ENCODE data around the gene KIRREL3. TPM values are rescaled to one million over a fixed set of nuclear protein-coding genes. Genes with fewer than 3 reads are reported as not detected.

Gene KIRREL3
- total RNA-seq, 5 donors from 2014 or later (not counting 1 experiment from before 2014, with no cell fraction given): not detected

GRCh38 chr11:126567419-126567818 lies 433.2 kb downstream of the KIRREL3 start:
- ATAC-seq (replicated peaks in 1 of 4) (no peak), DNase-seq (no peak)
- 65% methylated on average over 4 of the region's 4 CpGs for WGBS (ENCODE audit: insufficient coverage)
- H3K4me1 ChIP-seq (ENCODE audit: control insufficient read depth in 1 of 2, extremely low read depth in 1 of 2, insufficient read depth in 2 of 2, low read length in 2 of 2): no peaks in the 10 kb centered on the region
- no peak overlapping the region for H3K4me3 ChIP-seq (ENCODE audit: control insufficient read depth in 1 of 2, extremely low read depth in 1 of 2, low read length in 1 of 2)
- Mint-ChIP-seq H3K36me3 (no peaks in the 10 kb centered on the region), H3K4me1 (no peaks in the 10 kb centered on the region), H3K4me3 (no peak overlapping the region), H3K9me3 (no peaks in the 10 kb centered on the region), H3K27ac (no peak overlapping the region), H3K27me3 (peaks cover 22 to 37% of the 10 kb centered on the region in 2 donors)
- ChIA-PET POLR2A (no interaction called here), CTCF (no interaction called here)
- H3K9me3 ChIP-seq: no peaks in the 10 kb centered on the region
- H3K27ac ChIP-seq (ENCODE audit: low read length): no peak overlapping the region
- no peaks in the 10 kb centered on the region for H3K36me3 ChIP-seq (ENCODE audit: control insufficient read depth in 2 of 2, extremely low read depth in 1 of 2, insufficient read depth in 1 of 2, low read length in 1 of 2)
- H3K27me3 ChIP-seq (replicated peaks in 1 of 2; ENCODE audit: control insufficient read depth in 2 of 2, extremely low read depth in 1 of 2, insufficient read depth in 2 of 2, low read length in 1 of 2): peaks cover 0 to 13% of the 10 kb centered on the region in 2 experiments

GRCh38 chr11:126564566-126564965 lies 436.0 kb downstream of the KIRREL3 start:
- CTCF ChIA-PET: no interaction called here
- POLR2A ChIA-PET: no interaction called here
- no peaks in the 10 kb centered on the region for H3K4me1 ChIP-seq (ENCODE audit: control insufficient read depth in 1 of 2, extremely low read depth in 1 of 2, insufficient read depth in 2 of 2, low read length in 2 of 2)
- no peak overlapping the region for H3K4me3 Mint-ChIP-seq
- H3K27me3 ChIP-seq (replicated peaks in 1 of 2; ENCODE audit: control insufficient read depth in 2 of 2, extremely low read depth in 1 of 2, insufficient read depth in 2 of 2, low read length in 1 of 2): peaks cover 0 to 10% of the 10 kb centered on the region in 2 experiments
- DNase-seq (no peak), ATAC-seq (replicated peaks in 1 of 4) (no peak)
- no peaks in the 10 kb centered on the region for H3K36me3 ChIP-seq (ENCODE audit: control insufficient read depth in 2 of 2, extremely low read depth in 1 of 2, insufficient read depth in 1 of 2, low read length in 1 of 2)
- H3K4me3 ChIP-seq (ENCODE audit: control insufficient read depth in 1 of 2, extremely low read depth in 1 of 2, low read length in 1 of 2): no peak overlapping the region
- peaks cover 0 to 6% (median 4%) of the 10 kb centered on the region in 3 donors for H3K9me3 Mint-ChIP-seq
- WGBS (ENCODE audit: insufficient coverage): 11% methylated on average over 3 of the region's 9 CpGs
- H3K36me3 Mint-ChIP-seq: no peaks in the 10 kb centered on the region
- no peaks in the 10 kb centered on the region for H3K4me1 Mint-ChIP-seq
- H3K9me3 ChIP-seq: no peaks in the 10 kb centered on the region
- peaks cover 21 to 30% of the 10 kb centered on the region in 2 donors for H3K27me3 Mint-ChIP-seq
- H3K27ac Mint-ChIP-seq: no peak overlapping the region
- no peak overlapping the region for H3K27ac ChIP-seq (ENCODE audit: low read length)

- no peaks in the 10 kb centered on the region for H3K4me1 ChIP-seq (ENCODE audit: control insufficient read depth in 1 of 2, extremely low read depth in 1 of 2, insufficient read depth in 2 of 2, low read length in 2 of 2)
- Mint-ChIP-seq H3K36me3 (no peaks in the 10 kb centered on the region), H3K4me1 (no peaks in the 10 kb centered on the region), H3K27me3 (peaks cover 12 to 18% of the 10 kb centered on the region in 2 donors), H3K9me3 (peaks cover 0 to 6% (median 4%) of the 10 kb centered on the region in 3 donors), H3K27ac (no peak overlapping the region), H3K4me3 (no peak overlapping the region)
- ChIA-PET POLR2A (no interaction called here), CTCF (no interaction called here)
- DNase-seq (peak in 3 of 35 experiments; percentile 5 to 19 (median 7)), ATAC-seq (replicated peaks in 1 of 4) (no peak)
- no peak overlapping the region for H3K27ac ChIP-seq (ENCODE audit: low read length)
- H3K36me3 ChIP-seq (ENCODE audit: control insufficient read depth in 2 of 2, extremely low read depth in 1 of 2, insufficient read depth in 1 of 2, low read length in 1 of 2): no peaks in the 10 kb centered on the region
- peaks cover 0 to 15% of the 10 kb centered on the region in 2 experiments for H3K27me3 ChIP-seq (replicated peaks in 1 of 2; ENCODE audit: control insufficient read depth in 2 of 2, extremely low read depth in 1 of 2, insufficient read depth in 2 of 2, low read length in 1 of 2)
- H3K4me3 ChIP-seq (ENCODE audit: control insufficient read depth in 1 of 2, extremely low read depth in 1 of 2, low read length in 1 of 2): no peak overlapping the region
- 38% methylated on average over 6 of the region's 8 CpGs for WGBS (ENCODE audit: insufficient coverage)
- no peaks in the 10 kb centered on the region for H3K9me3 ChIP-seq
Observed at GRCh38 chr11:126561327-126561893, 439.2 kb downstream of the KIRREL3 start.

GRCh38 chr11:126560221-126560620 lies 440.3 kb downstream of the KIRREL3 start:
- DNase-seq: no peak
- Mint-ChIP-seq H3K4me1 (no peaks in the 10 kb centered on the region), H3K9me3 (peaks cover 0 to 6% (median 4%) of the 10 kb centered on the region in 3 donors), H3K27me3 (peaks cover 10 to 14% of the 10 kb centered on the region in 2 donors), H3K27ac (no peak overlapping the region), H3K36me3 (no peaks in the 10 kb centered on the region), H3K4me3 (no peak overlapping the region)
- Histone ChIP-seq H3K9me3 (no peaks in the 10 kb centered on the region), H3K27me3 (replicated peaks in 1 of 2; ENCODE audit: control insufficient read depth in 2 of 2, extremely low read depth in 1 of 2, insufficient read depth in 2 of 2, low read length in 1 of 2) (peaks cover 0 to 17% of the 10 kb centered on the region in 2 experiments), H3K4me3 (ENCODE audit: control insufficient read depth in 1 of 2, extremely low read depth in 1 of 2, low read length in 1 of 2) (no peak overlapping the region), H3K27ac (ENCODE audit: low read length) (no peak overlapping the region), H3K36me3 (ENCODE audit: control insufficient read depth in 2 of 2, extremely low read depth in 1 of 2, insufficient read depth in 1 of 2, low read length in 1 of 2) (no peaks in the 10 kb centered on the region), H3K4me1 (ENCODE audit: control insufficient read depth in 1 of 2, extremely low read depth in 1 of 2, insufficient read depth in 2 of 2, low read length in 2 of 2) (no peaks in the 10 kb centered on the region)
- no peak for ATAC-seq (replicated peaks in 1 of 4)
- ChIA-PET POLR2A (no interaction called here), CTCF (no interaction called here)
- 100% methylated on average over 2 of the region's 4 CpGs for WGBS (ENCODE audit: insufficient coverage)

- Histone ChIP-seq H3K9me3 (no peaks in the 10 kb centered on the region), H3K4me3 (ENCODE audit: control insufficient read depth in 1 of 2, extremely low read depth in 1 of 2, low read length in 1 of 2) (no peak overlapping the region), H3K27me3 (replicated peaks in 1 of 2; ENCODE audit: control insufficient read depth in 2 of 2, extremely low read depth in 1 of 2, insufficient read depth in 2 of 2, low read length in 1 of 2) (peaks cover 0 to 19% of the 10 kb centered on the region in 2 experiments), H3K4me1 (ENCODE audit: control insufficient read depth in 1 of 2, extremely low read depth in 1 of 2, insufficient read depth in 2 of 2, low read length in 2 of 2) (no peaks in the 10 kb centered on the region), H3K27ac (ENCODE audit: low read length) (no peak overlapping the region), H3K36me3 (ENCODE audit: control insufficient read depth in 2 of 2, extremely low read depth in 1 of 2, insufficient read depth in 1 of 2, low read length in 1 of 2) (no peaks in the 10 kb centered on the region)
- Mint-ChIP-seq H3K4me3 (no peak overlapping the region), H3K27me3 (peaks cover 3 to 13% of the 10 kb centered on the region in 2 donors), H3K36me3 (no peaks in the 10 kb centered on the region), H3K4me1 (no peaks in the 10 kb centered on the region), H3K9me3 (no peaks in the 10 kb centered on the region), H3K27ac (no peak overlapping the region)
- ChIA-PET POLR2A (no interaction called here), CTCF (no interaction called here)
- WGBS (ENCODE audit: insufficient coverage): 82% methylated on average over 9 of the region's 20 CpGs
- DNase-seq: no peak
- ATAC-seq (replicated peaks in 1 of 4): no peak
Observed at GRCh38 chr11:126548581-126549550, 451.7 kb downstream of the KIRREL3 start.

- ChIA-PET CTCF (no interaction called here), POLR2A (no interaction called here)
- H3K4me1 ChIP-seq (ENCODE audit: control insufficient read depth in 1 of 2, extremely low read depth in 1 of 2, insufficient read depth in 2 of 2, low read length in 2 of 2): no peaks in the 10 kb centered on the region
- Mint-ChIP-seq H3K4me3 (no peak overlapping the region), H3K36me3 (no peaks in the 10 kb centered on the region), H3K27ac (no peak overlapping the region), H3K9me3 (no peaks in the 10 kb centered on the region), H3K4me1 (no peaks in the 10 kb centered on the region), H3K27me3 (peaks cover 12 to 19% of the 10 kb centered on the region in 2 donors)
- H3K27ac ChIP-seq (ENCODE audit: low read length): no peak overlapping the region
- H3K9me3 ChIP-seq: no peaks in the 10 kb centered on the region
- H3K27me3 ChIP-seq (replicated peaks in 1 of 2; ENCODE audit: control insufficient read depth in 2 of 2, extremely low read depth in 1 of 2, insufficient read depth in 2 of 2, low read length in 1 of 2): peaks cover 0 to 28% of the 10 kb centered on the region in 2 experiments
- WGBS (ENCODE audit: insufficient coverage): 76% methylated on average over 5 of the region's 9 CpGs
- DNase-seq (no peak), ATAC-seq (replicated peaks in 1 of 4) (no peak)
- H3K4me3 ChIP-seq (ENCODE audit: control insufficient read depth in 1 of 2, extremely low read depth in 1 of 2, low read length in 1 of 2): no peak overlapping the region
- H3K36me3 ChIP-seq (ENCODE audit: control insufficient read depth in 2 of 2, extremely low read depth in 1 of 2, insufficient read depth in 1 of 2, low read length in 1 of 2): no peaks in the 10 kb centered on the region
Observed at GRCh38 chr11:126547691-126548090, 452.9 kb downstream of the KIRREL3 start.
